NCI-H526 treated with DMSO at 0.1 percent for 48 hours (cell line): ENCODE data around the gene TYW1.
"Not testable (repeated sequence)": the region's sequence is repeated elsewhere in the genome, so short reads cannot be mapped to it uniquely, and the experiment has no call there.

Experiments
- DNase-seq: peaks from one replicate; lab custom pipeline; 2025; lab: John Stamatoyannopoulos, UW

The TYW1 gene

GRCh38 chr7:67134912-67135311 is 138.3 kb downstream of the TYW1 start:
- not testable (repeated sequence) for DNase-seq

GRCh38 chr7:67135617-67136486 is 139.2 kb downstream of the TYW1 start:
- DNase-seq = not testable (repeated sequence)

GRCh38 chr7:67137489-67137888 is 140.9 kb downstream of the TYW1 start:
- DNase-seq = not testable (repeated sequence)

- DNase-seq = not testable (repeated sequence)
These were observed 143.2 kb downstream of the TYW1 start for GRCh38 chr7:67139876-67140275.

GRCh38 chr7:67141001-67141400 is 144.4 kb downstream of the TYW1 start:
- not testable (repeated sequence) for DNase-seq

- not testable (repeated sequence) for DNase-seq
These were observed 146.6 kb downstream of the TYW1 start for GRCh38 chr7:67143091-67143786.

- DNase-seq = not testable (repeated sequence)
These were observed 149.1 kb downstream of the TYW1 start for GRCh38 chr7:67145581-67146193.

GRCh38 chr7:67149131-67149530 is 152.5 kb downstream of the TYW1 start:
- not testable (repeated sequence) for DNase-seq

GRCh38 chr7:67154374-67154773 is 157.7 kb downstream of the TYW1 start:
- not testable (repeated sequence) for DNase-seq

- not testable (repeated sequence) for DNase-seq
These were observed 159.4 kb downstream of the TYW1 start for GRCh38 chr7:67156064-67156463.

- not testable (repeated sequence) for DNase-seq
These were observed 166.7 kb downstream of the TYW1 start for GRCh38 chr7:67163285-67163684.

- DNase-seq = not testable (repeated sequence)
These were observed 174.5 kb downstream of the TYW1 start for GRCh38 chr7:67171151-67171550.

GRCh38 chr7:67176730-67177129 is 180.1 kb downstream of the TYW1 start:
- DNase-seq = not testable (repeated sequence)

GRCh38 chr7:67178915-67179688 is 182.5 kb downstream of the TYW1 start:
- DNase-seq = not testable (repeated sequence)

- DNase-seq = not testable (repeated sequence)
These were observed 186.5 kb downstream of the TYW1 start for GRCh38 chr7:67182956-67183750.

GRCh38 chr7:67184912-67185659 is 188.5 kb downstream of the TYW1 start:
- DNase-seq = not testable (repeated sequence)

GRCh38 chr7:67185660-67186129 is 189.1 kb downstream of the TYW1 start:
- DNase-seq = not testable (repeated sequence)

GRCh38 chr7:67189160-67189559 is 192.5 kb downstream of the TYW1 start:
- DNase-seq = not testable (repeated sequence)

- DNase-seq = not testable (repeated sequence)
These were observed 193.3 kb downstream of the TYW1 start for GRCh38 chr7:67189801-67190465.
